Testis (tissue), 2 donors: ENCODE results near the gene CA5A.
"Not testable (repeated sequence)": the region's sequence is repeated elsewhere in the genome, so short reads cannot be mapped to it uniquely, and the experiment has no call there.

Experiments
- CTCF ChIP-seq, 3 experiments: fragments of 450-650 bp in 2 of 3; fragments of 200-600 bp in 1 of 3; sonication (generic) in 1 of 3; IDR thresholded peaks; one replicate each; pipeline ENCODE4 v1.5.1; 2016 to 2019; ENCODE audit warnings: antibody characterized with exemption in 3 of 3, mild to moderate bottlenecking in 2 of 3, moderate library complexity in 1 of 3
- POLR2A ChIP-seq: fragments of 450-650 bp; IDR thresholded peaks from one replicate; pipeline ENCODE4 v1.6.1; 2017; ENCODE audit warnings: antibody characterized with exemption, mild to moderate bottlenecking, moderate library complexity

DNA sequence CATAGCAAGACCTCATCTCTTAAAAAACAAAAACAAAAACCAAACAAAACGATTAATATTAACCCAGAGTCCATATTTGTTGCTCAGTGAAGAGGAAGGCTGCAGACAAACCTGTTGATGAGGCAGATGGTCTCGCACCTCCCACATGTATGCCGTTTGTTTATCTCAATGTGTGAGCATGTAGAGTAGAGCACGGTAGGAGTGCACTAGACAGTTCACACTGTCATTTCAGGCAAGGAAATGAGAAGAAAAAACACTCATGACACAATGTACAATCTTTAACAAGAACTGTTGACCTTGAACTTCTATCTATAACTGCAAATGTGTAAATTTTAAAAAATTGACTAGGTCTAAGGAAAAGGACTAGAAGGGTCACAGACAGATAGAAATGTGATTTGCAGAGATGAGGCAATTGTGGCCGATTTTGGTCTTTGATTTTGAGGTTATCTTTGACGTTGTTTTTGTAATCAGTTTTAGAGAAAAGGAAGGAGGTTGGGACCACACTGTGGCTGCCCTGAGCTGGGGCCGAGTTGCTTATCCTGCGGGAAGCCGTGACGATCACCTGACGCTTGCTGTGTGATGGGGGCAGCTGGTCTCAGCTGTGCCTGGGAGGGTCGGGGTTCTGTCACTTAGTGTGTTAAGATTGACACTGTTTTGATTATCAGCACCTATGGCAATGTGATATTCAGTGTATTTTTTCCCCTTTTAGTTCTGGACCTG, 43.7 kb upstream of the CA5A start:
- not testable (repeated sequence) for TF ChIP-seq CTCF (IDR thresholded peaks at IDR 0.05); POLR2A
